ENCODE measurements around the gene FGF14. TPM values are rescaled to one million over a fixed set of nuclear protein-coding genes. Genes with fewer than 3 reads are reported as not detected.

The FGF14 gene
- total RNA-seq, 1 donor from 2014 or later: not detected

GRCh38 chr13:101893021-101893420 is 508.8 kb downstream of the FGF14 start:
- no peak for DNase-seq (ENCODE audit: low read depth)
- Histone ChIP-seq H3K36me3 (ENCODE audit: control insufficient read depth, insufficient read depth, low read length) (no peaks in the 10 kb centered on the region), H3K27me3 (ENCODE audit: control insufficient read depth, insufficient read depth, low read length) (no peaks in the 10 kb centered on the region), H3K4me3 (ENCODE audit: low read depth, low read length) (no peak overlapping the region)
- TF ChIP-seq, protein P1, sequence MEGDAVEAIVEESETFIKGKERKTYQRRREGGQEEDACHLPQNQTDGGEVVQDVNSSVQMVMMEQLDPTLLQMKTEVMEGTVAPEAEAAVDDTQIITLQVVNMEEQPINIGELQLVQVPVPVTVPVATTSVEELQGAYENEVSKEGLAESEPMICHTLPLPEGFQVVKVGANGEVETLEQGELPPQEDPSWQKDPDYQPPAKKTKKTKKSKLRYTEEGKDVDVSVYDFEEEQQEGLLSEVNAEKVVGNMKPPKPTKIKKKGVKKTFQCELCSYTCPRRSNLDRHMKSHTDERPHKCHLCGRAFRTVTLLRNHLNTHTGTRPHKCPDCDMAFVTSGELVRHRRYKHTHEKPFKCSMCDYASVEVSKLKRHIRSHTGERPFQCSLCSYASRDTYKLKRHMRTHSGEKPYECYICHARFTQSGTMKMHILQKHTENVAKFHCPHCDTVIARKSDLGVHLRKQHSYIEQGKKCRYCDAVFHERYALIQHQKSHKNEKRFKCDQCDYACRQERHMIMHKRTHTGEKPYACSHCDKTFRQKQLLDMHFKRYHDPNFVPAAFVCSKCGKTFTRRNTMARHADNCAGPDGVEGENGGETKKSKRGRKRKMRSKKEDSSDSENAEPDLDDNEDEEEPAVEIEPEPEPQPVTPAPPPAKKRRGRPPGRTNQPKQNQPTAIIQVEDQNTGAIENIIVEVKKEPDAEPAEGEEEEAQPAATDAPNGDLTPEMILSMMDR (IDR thresholded peaks at IDR 0.05; ENCODE audit: insufficient read depth, low read length, poor library complexity, severe bottlenecking): no peak

GRCh38 chr13:101892296-101892695 is 509.6 kb downstream of the FGF14 start:
- TF ChIP-seq, protein P1 (IDR thresholded peaks at IDR 0.05; ENCODE audit: insufficient read depth, low read length, poor library complexity, severe bottlenecking): no peak
- Histone ChIP-seq H3K27me3 (ENCODE audit: control insufficient read depth, insufficient read depth, low read length) (no peaks in the 10 kb centered on the region), H3K4me3 (ENCODE audit: low read depth, low read length) (no peak overlapping the region), H3K36me3 (ENCODE audit: control insufficient read depth, insufficient read depth, low read length) (no peaks in the 10 kb centered on the region)
- peak; percentile 35 for DNase-seq (ENCODE audit: low read depth)

DNA sequence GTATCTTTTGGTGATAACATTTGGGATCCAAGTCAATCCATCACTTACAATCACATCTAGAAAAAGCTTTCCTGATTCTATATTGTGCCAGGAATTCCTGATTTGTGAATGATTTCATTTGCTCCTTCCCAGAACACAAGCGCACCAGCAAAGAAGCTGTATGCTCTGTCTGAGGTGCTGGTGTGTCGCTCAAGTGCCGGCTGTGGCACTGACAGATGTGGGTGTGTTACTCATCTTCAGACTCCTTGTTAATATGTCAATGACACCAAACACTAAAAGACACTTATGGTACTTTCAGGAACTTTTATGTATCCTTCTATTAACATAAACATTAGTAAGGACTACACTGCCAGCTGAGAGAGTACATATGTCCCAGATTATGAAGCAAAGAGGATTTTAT is 520.3 kb downstream of the FGF14 start:
- Histone ChIP-seq H3K36me3 (ENCODE audit: control insufficient read depth, insufficient read depth, low read length) (no peaks in the 10 kb centered on the region), H3K27me3 (ENCODE audit: control insufficient read depth, insufficient read depth, low read length) (no peaks in the 10 kb centered on the region), H3K4me3 (ENCODE audit: low read depth, low read length) (no peak overlapping the region)
- TF ChIP-seq, protein P1 (IDR thresholded peaks at IDR 0.05; ENCODE audit: insufficient read depth, low read length, poor library complexity, severe bottlenecking): no peak
- DNase-seq (ENCODE audit: low read depth): no peak

DNA sequence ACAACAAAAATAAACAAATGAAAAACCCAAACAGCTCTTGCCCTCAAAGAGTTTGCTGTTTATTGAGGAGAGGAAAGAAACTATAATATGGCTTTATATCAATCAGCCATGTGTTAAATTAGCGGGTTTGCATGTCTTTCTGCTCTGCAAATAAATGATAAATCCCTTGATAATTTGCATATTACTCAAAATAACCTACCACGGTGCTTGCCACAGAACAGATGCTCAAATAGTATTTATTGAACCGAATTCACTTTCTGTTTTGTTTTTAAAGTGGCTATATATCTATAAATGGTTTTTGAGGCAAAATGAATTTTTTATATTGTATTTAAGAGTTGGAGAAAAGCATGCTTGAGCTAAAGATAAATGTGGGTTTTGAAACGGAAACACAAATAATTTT is 521.3 kb downstream of the FGF14 start:
- DNase-seq (ENCODE audit: low read depth): no peak
- H3K4me3 ChIP-seq (ENCODE audit: low read depth, low read length): no peak overlapping the region
- H3K36me3 ChIP-seq (ENCODE audit: control insufficient read depth, insufficient read depth, low read length): no peaks in the 10 kb centered on the region
- no peaks in the 10 kb centered on the region for H3K27me3 ChIP-seq (ENCODE audit: control insufficient read depth, insufficient read depth, low read length)
- TF ChIP-seq, protein P1 (IDR thresholded peaks at IDR 0.05; ENCODE audit: insufficient read depth, low read length, poor library complexity, severe bottlenecking): no peak

- Histone ChIP-seq H3K27me3 (ENCODE audit: control insufficient read depth, insufficient read depth, low read length) (no peaks in the 10 kb centered on the region), H3K36me3 (ENCODE audit: control insufficient read depth, insufficient read depth, low read length) (no peaks in the 10 kb centered on the region), H3K4me3 (ENCODE audit: low read depth, low read length) (no peak overlapping the region)
- no peak for DNase-seq (ENCODE audit: low read depth)
- TF ChIP-seq, protein P1 (IDR thresholded peaks at IDR 0.05; ENCODE audit: insufficient read depth, low read length, poor library complexity, severe bottlenecking): no peak
Observed at GRCh38 chr13:101876951-101877350, 524.9 kb downstream of the FGF14 start.

- DNase-seq (ENCODE audit: low read depth): peak; percentile 71
- TF ChIP-seq, protein P1 (IDR thresholded peaks at IDR 0.05; ENCODE audit: insufficient read depth, low read length, poor library complexity, severe bottlenecking): no peak
- H3K4me3 ChIP-seq (ENCODE audit: low read depth, low read length): no peak overlapping the region
- H3K27me3 ChIP-seq (ENCODE audit: control insufficient read depth, insufficient read depth, low read length): no peaks in the 10 kb centered on the region
- H3K36me3 ChIP-seq (ENCODE audit: control insufficient read depth, insufficient read depth, low read length): no peaks in the 10 kb centered on the region
Observed at GRCh38 chr13:101875717-101876393, 526.0 kb downstream of the FGF14 start.
